LNCAP (cell line): ENCODE results near the gene DCTN4.

Source experiments
- CTCF ChIP-seq: fragments of 450-650 bp; IDR thresholded peaks from 2 replicates; pipeline ENCODE4 v1.5.1; 2017; ENCODE audit warnings: mild to moderate bottlenecking

DCTN4 gene

GRCh38 chr5:150789450-150789849 lies 30.6 kb upstream of the DCTN4 start:
- TF ChIP-seq CTCF, result no peak

- no peak for TF ChIP-seq CTCF
Observed at GRCh38 chr5:150788977-150789376, 30.2 kb upstream of the DCTN4 start.

DNA sequence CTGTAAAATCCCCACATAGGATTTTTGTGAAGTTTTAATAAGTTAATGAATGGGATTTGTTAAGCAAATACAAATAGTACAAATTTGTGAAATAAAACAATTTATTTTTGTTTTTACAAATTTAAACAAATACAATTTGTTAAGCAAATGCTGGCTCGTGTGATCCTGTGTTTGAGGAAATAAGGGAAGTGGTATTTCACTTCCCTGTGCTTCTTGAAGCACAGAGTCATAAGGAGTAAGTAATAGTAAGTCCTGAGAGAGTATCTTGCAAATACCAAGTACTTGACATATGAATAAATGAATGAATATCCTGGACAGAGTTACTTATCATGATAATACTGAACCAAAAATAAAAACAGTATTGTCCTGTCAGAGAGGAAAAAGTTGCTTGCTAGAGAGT lies 28.8 kb upstream of the DCTN4 start:
- no peak for TF ChIP-seq CTCF

GRCh38 chr5:150786876-150787275 lies 28.1 kb upstream of the DCTN4 start:
- no peak for TF ChIP-seq CTCF

DNA sequence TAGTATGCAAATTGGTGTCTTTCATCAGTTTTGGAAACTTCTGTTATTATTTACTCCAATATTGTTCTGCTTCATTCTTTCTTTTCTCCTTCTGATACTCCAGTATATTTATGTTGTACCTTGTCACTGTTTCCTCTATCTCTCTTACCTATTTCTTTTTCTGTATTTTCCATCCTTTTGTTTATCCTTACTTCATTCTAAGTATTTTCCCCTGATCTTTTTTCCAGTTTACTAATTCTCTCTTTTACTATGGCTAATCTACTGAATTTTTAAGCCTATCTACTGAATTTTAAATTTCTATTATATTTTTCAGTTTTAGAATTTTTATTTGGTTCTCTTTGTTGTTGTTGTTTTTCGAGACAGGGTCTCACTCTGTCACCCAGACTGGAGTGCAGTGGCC lies 27.1 kb upstream of the DCTN4 start:
- no peak for TF ChIP-seq CTCF

GRCh38 chr5:150783422-150783928 lies 24.7 kb upstream of the DCTN4 start:
- TF ChIP-seq CTCF, result no peak

DNA sequence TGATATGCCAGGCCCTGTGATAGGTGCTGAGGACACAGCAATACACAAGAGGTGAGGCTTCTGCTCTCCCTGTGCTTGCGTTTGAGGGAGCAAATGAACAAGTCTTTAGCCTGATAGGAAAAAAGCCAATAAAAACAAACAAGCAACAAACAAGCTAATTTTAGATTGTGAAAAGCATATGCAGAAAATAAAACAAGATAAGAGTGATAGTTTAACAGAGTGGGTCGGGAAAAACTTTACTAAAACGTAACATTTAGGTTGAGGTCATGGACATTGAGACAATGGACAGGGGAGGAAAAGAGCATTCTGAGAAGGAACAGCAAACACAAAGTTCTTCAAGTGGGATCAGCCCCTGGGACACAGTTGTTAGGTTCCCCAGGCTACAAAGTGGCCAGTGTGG lies 24.0 kb upstream of the DCTN4 start:
- no peak for TF ChIP-seq CTCF
